Measurements from ENCODE around the gene SPEG. TPM values are rescaled to one million over a fixed set of nuclear protein-coding genes. Genes with fewer than 3 reads are reported as not detected.

The SPEG gene
- total RNA-seq, 1 experiment from 2014 or later, result 41.5 TPM

GRCh38 chr2:219511547-219512325 is 77.1 kb downstream of the SPEG start:
- DNase-seq (ENCODE audit: low read depth), result no peak

GRCh38 chr2:219512524-219513216 is 78.0 kb downstream of the SPEG start:
- no peak for DNase-seq (ENCODE audit: low read depth)

DNA sequence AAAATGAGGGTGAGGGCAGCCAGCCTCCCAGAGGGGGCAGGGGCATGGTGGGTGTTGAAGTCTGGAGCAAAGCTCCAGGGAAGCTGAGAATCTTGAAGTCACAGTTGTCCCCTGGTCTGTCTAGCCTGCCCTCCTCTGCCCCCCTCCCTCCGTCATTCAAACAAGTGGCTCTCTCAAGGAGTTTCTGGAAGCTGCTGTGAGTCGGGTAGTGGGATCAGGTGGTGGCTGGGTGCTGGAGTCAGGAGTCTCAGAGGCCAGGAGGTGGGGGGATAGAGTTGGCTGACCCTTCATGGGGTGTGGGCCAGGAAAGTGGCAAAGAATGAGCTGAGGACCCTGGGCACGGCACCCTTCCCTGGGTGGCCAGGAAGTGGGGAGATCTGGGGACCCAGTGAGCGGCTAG is 79.1 kb downstream of the SPEG start:
- DNase-seq (ENCODE audit: low read depth), result no peak

DNA sequence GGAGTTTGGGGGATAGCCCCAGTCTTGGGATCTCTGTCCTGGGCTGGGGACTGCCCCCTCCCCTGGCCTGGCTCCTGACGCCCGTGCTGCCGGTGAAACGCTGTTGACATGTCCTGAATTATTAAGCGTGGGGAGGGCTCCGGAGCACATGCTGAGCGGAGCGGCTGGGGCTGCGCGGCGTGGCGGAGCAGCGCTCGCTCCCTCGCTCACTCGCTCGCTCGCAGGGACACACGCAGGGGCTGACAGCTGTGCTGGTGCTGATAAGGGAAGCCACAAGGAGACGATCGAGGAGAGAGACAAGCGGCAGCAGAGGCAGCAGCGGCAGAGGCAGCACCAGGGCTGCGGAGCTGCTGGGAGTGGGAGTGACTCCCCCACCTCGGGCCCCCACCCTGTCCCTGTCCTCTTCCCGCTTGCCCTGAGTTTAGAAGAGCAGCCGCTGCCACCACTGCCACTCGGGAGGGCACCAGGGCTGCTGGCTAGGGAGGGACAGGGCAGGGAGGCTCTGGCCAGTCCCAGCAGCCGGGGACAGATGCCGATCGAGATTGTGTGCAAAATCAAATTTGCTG is 79.6 kb downstream of the SPEG start, which contains the start of gene ASIC4:
Gene ASIC4 (plus strand): TSS at position 287 of the 566 bp plus-strand sequence. CDS start 243 bp downstream, at position 530.
- DNase-seq (ENCODE audit: low read depth), result no peak

GRCh38 chr2:219514836-219515235 is 80.2 kb downstream of the SPEG start:
- DNase-seq (ENCODE audit: low read depth), result no peak

GRCh38 chr2:219515874-219516629 is 81.4 kb downstream of the SPEG start:
- no peak for DNase-seq (ENCODE audit: low read depth)

- DNase-seq (ENCODE audit: low read depth), result no peak
Observed at GRCh38 chr2:219516888-219517287, 82.2 kb downstream of the SPEG start.

DNA sequence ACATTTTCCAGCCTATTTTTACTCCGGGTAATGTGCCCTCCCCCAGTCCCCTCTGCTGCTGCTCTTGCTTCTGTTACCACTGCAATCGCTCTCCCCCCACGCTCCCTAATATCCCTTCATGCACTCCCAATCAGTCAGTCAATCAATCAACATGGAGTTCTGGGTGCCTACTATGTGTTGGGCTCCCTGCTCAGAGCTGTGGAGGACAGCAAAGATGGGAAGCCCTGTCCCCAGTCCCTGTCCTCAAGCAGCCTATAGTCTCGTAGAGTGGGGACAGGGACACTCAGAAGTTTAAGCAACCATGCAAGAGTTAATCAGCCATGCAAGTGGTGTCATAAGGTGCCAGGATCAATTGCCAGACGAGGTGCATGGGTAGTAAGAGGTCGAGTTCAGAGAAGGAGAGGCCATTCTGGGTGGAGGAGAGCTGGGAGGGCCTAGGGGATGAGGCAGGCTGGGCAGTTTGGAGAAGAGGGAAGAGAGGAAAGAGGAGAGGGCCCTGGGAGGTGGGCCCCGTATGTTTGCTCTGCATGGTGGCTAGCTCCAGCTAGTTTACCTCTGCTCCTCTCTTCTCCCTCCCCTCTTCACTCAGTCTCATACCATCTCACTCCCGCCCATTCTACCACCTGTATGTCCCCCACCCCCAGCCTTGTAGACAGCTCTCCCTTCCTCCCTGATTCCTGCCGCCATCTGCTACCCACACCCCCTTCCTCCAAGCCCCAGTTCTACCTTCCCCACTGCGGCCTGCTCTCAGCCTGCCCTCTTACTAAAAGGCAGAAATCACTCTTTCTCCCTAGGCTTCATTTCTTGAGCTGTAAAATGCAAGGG is 83.5 kb downstream of the SPEG start:
- DNase-seq (ENCODE audit: low read depth), result no peak

GRCh38 chr2:219519526-219519916 is 84.9 kb downstream of the SPEG start:
- no peak for DNase-seq (ENCODE audit: low read depth)

DNA sequence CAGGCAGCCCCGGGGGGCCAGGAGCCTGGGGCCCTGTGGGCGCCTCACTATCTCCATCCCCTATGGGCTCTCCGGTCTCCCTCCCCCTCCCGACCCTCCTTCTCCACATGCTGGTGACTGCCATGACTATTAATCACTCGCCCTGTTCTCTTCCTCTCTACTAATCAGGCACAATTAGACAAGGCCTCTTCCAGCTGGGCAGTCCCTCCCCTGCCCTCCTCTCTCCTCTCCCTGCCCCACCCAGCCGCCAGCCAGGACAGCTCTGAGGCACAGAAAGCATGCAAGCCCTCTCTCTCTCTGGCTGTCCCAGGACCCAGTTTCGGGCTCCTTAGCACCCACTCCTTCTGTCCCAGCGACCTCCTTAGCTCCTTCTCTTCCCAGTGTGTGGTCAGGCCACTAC is 85.4 kb downstream of the SPEG start:
- DNase-seq (ENCODE audit: low read depth), result no peak

- peak; percentile 40 for DNase-seq (ENCODE audit: low read depth)
Observed at GRCh38 chr2:219521066-219521880, 86.6 kb downstream of the SPEG start.

- DNase-seq (ENCODE audit: low read depth), result peak; percentile 60
Observed at GRCh38 chr2:219522111-219523030, 87.7 kb downstream of the SPEG start.

DNA sequence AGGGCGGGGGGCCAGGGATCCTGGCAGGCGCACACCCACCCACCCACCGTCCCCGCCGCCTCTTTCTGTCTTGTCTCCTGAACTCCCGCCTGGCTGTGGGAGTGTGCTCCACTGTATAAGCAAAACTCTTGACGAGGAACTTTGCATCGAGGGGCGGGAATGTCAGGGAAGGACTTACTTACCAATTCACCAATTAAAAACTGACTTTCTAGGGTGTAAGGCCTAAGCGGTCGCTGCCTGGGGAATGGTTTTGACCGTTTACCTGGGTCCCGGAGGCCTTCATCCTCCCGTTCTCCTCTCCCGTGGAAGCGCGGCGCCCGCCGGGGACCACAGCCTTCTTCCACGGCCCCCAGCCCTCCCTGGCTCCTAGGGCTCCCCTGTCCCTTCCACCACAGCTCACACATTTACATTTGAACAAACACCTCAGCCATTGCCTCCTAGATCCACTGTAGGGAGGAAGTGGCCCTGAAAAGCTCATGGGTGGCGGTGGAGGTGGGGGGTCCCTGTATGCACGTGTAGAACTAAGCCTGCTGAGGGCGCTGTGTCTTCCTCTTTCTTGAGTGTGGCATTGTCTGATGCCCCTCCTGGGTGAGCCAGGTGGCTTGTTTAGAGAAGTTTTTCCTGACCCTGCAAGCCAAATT is 88.5 kb downstream of the SPEG start:
- DNase-seq (ENCODE audit: low read depth), result no peak

- DNase-seq (ENCODE audit: low read depth), result no peak
Observed at GRCh38 chr2:219524817-219525216, 90.2 kb downstream of the SPEG start.

GRCh38 chr2:219525533-219526232 is 91.0 kb downstream of the SPEG start:
- DNase-seq (ENCODE audit: low read depth), result no peak

GRCh38 chr2:219526320-219527075 is 91.9 kb downstream of the SPEG start:
- no peak for DNase-seq (ENCODE audit: low read depth)

GRCh38 chr2:219527076-219527394 is 92.4 kb downstream of the SPEG start:
- DNase-seq (ENCODE audit: low read depth), result no peak

All from LHCN-M2 (cell line).